Cardiac muscle cell (in vitro differentiated cells and primary cell): ENCODE data around the gene ARMS2. TPM values are rescaled to one million over a fixed set of nuclear protein-coding genes. Genes with fewer than 3 reads are reported as not detected.
A peak's percentile ranks its signal among the peaks of the same experiment; 100 is the strongest.

Experiments used
- DNase-seq, 2 donors: peaks; one replicate each; pipeline versions ENCODE4 v3.0.0 to v3.0.0-alpha.2; 2010 to 2017; ENCODE audit warnings: low read depth in 1 of 2, low spot score in 1 of 2
- H3K27ac ChIP-seq: fragments of 200-600 bp; sonication (generic); 2 replicates; pipeline ENCODE4 v1.5.1; 2016
- H3K27me3 ChIP-seq: fragments of 200-600 bp; sonication (generic); 2 replicates; pipeline ENCODE4 v1.6.0; 2016; ENCODE audit warnings: control low read depth
- H3K36me3 ChIP-seq: fragments of 200-600 bp; sonication (generic); 2 replicates; pipeline ENCODE4 v1.5.1; 2016; ENCODE audit warnings: control low read depth
- H3K4me1 ChIP-seq: fragments of 200-600 bp; sonication (generic); 2 replicates; pipeline ENCODE4 v1.8.1; 2017; ENCODE audit warnings: low read depth, mild to moderate bottlenecking, mixed run types
- H3K4me3 ChIP-seq: fragments of 200-600 bp; sonication (generic); 2 replicates; pipeline ENCODE4 v1.5.1; 2016; ENCODE audit warnings: mild to moderate bottlenecking
- H3K9me3 ChIP-seq: fragments of 200-600 bp; sonication (generic); 2 replicates; pipeline ENCODE4 v1.5.1; 2017; ENCODE audit warnings: low read depth, mild to moderate bottlenecking, control low read depth
- polyA plus RNA-seq: library from polyadenylated mRNA; unstranded; fragments of >200 nt; fragmentation: Nextera tagmentation; extraction: Ambion mirVana; gene quantifications from 2 replicates; pipeline ENCODE4 v1.2.1, GENCODE V29; 2016
- total RNA-seq: library from RNA; depleted of rRNA; stranded (reverse); fragments of >200 nt; gene quantifications from 2 replicates; pipeline ENCODE4 v1.2.3, GENCODE V29; 2016
- TF ChIP-seq, protein P1 (sequence below): IDR thresholded peaks from 2 replicates; pipeline ENCODE4 v1.5.1; 2012; ENCODE audit warnings: low read depth, mild to moderate bottlenecking, low read length

The ARMS2 gene
- total and polyA plus RNA-seq, 2 experiments from 2014 or later, result not detected

DNA sequence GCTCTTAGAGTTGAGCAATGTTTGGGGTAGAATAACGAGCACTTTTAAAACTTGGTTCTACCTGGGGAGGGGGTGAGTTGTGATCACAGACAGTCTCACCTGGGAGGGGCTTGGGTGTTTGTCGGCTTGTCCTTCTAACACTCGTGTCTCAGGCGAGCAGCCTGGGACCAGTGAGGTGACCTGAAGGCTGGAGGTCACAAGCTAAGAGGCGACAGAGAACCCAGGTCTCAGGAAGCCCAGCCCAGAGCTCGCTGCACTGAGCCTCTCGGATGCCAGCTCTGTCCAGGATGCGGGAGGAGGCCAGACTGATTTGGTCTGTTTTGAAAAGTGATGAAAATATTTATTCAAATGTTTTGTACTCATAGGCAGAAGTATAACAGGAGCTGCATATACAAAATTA, 18.7 kb downstream of the ARMS2 start:
- Histone ChIP-seq H3K27ac (peak overlapping the region; percentile 86), H3K27me3 (no peaks in the 10 kb centered on the region), H3K36me3 (no peaks in the 10 kb centered on the region), H3K9me3 (no peaks in the 10 kb centered on the region), H3K4me3 (no peak overlapping the region), H3K4me1 (peaks cover 64% of the 10 kb centered on the region)
- TF ChIP-seq, protein P1, sequence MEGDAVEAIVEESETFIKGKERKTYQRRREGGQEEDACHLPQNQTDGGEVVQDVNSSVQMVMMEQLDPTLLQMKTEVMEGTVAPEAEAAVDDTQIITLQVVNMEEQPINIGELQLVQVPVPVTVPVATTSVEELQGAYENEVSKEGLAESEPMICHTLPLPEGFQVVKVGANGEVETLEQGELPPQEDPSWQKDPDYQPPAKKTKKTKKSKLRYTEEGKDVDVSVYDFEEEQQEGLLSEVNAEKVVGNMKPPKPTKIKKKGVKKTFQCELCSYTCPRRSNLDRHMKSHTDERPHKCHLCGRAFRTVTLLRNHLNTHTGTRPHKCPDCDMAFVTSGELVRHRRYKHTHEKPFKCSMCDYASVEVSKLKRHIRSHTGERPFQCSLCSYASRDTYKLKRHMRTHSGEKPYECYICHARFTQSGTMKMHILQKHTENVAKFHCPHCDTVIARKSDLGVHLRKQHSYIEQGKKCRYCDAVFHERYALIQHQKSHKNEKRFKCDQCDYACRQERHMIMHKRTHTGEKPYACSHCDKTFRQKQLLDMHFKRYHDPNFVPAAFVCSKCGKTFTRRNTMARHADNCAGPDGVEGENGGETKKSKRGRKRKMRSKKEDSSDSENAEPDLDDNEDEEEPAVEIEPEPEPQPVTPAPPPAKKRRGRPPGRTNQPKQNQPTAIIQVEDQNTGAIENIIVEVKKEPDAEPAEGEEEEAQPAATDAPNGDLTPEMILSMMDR, result no peak
- no peak for DNase-seq

DNA sequence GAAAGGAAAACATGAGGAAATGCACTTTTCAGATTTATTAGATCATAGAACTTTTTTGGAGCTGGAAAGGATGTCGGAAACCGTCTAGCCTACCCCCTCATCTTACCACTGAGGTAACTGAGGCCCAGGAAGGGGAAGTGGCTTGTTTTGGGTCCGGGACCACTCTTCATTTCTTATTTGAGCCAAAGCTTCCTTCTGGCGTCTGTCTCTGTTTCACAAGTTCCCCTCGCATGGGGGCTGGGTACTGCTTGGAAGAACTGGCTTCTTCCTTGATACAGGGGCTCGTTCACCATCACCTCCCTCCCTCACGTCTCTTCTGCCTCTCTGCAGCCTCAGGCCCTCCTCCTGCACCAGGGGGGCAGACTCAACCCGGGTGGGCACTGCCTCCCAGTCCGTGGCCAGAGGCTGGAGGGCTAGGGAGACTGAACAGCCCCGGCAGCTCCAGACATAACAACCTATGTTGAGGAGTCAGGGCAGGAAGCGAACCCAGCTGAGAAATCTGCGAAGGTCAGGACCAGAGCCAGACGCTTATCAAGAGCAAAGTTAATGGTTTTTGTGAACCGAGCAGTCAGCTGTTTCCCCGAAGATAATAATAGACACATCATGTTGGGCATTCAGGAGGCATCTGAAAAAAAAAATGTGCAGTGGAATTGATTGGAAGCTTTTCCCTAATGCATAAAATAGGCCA, 19.8 kb downstream of the ARMS2 start:
- Histone ChIP-seq H3K9me3 (no peaks in the 10 kb centered on the region), H3K36me3 (no peaks in the 10 kb centered on the region), H3K4me1 (peaks cover 57% of the 10 kb centered on the region), H3K4me3 (no peak overlapping the region), H3K27ac (peak overlapping the region; percentile 86), H3K27me3 (no peaks in the 10 kb centered on the region)
- DNase-seq, result peak; percentile 63 to 67
- TF ChIP-seq, protein P1, result no peak

DNA sequence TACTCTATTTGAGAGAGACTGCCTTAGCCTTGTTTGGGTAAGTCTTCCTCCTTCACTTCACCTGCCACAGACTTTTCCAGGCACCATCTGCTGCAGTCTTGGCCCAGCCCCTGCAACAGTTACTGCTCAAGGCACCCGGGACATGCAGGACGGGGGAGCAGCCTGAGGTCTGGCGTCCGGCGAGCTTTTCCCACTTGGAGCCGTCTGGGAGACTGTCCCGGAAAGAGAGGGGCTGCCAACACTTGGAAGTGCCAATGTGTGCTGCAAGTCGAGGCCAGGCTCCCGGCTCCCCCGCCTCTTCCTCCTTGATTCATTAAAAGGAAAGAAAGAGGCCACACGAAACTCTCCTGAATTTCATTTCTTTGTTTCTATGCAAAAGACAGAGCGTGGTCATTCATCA, 20.6 kb downstream of the ARMS2 start:
- Histone ChIP-seq H3K4me3 (no peak overlapping the region), H3K27ac (peak overlapping the region; percentile 86), H3K36me3 (no peaks in the 10 kb centered on the region), H3K9me3 (no peaks in the 10 kb centered on the region), H3K4me1 (peaks cover 58% of the 10 kb centered on the region), H3K27me3 (no peaks in the 10 kb centered on the region)
- peak; percentile 50 to 59 for DNase-seq
- TF ChIP-seq, protein P1, result no peak

GRCh38 chr10:122475591-122476332, 21.3 kb downstream of the ARMS2 start:
- DNase-seq, result peak in 1 of 2 donors; percentile 53
- Histone ChIP-seq H3K4me1 (peaks cover 57% of the 10 kb centered on the region), H3K4me3 (no peak overlapping the region), H3K27me3 (no peaks in the 10 kb centered on the region), H3K9me3 (no peaks in the 10 kb centered on the region), H3K27ac (peak overlapping the region; percentile 86), H3K36me3 (no peaks in the 10 kb centered on the region)
- TF ChIP-seq, protein P1, result no peak

GRCh38 chr10:122476333-122476695, 21.9 kb downstream of the ARMS2 start:
- Histone ChIP-seq H3K4me3 (no peak overlapping the region), H3K27ac (peak overlapping the region; percentile 86), H3K4me1 (peaks cover 56% of the 10 kb centered on the region), H3K27me3 (no peaks in the 10 kb centered on the region), H3K36me3 (no peaks in the 10 kb centered on the region), H3K9me3 (no peaks in the 10 kb centered on the region)
- no peak for DNase-seq
- TF ChIP-seq, protein P1, result no peak
